NOMO-1 (cell line): ENCODE data around the gene AKT1.
A peak's percentile ranks its signal among the peaks of the same experiment; 100 is the strongest.
"Not testable (repeated sequence)": the region's sequence is repeated elsewhere in the genome, so short reads cannot be mapped to it uniquely, and the experiment has no call there.

Experiments used
- DNase-seq, 2 experiments: peaks; one replicate each; lab custom pipeline; 2025; ENCODE audit not compliant: unreplicated experiment in 2 of 2; lab: John Stamatoyannopoulos, UW

The AKT1 gene

GRCh38 chr14:104741803-104742251 lies 53.7 kb downstream of the AKT1 start:
- no peak for DNase-seq

- DNase-seq = no peak
These were observed 54.3 kb downstream of the AKT1 start for GRCh38 chr14:104741108-104741802.

- no peak for DNase-seq
These were observed 55.7 kb downstream of the AKT1 start for GRCh38 chr14:104739546-104740516.

- no peak for DNase-seq
These were observed 56.5 kb downstream of the AKT1 start for GRCh38 chr14:104739026-104739425.

GRCh38 chr14:104738375-104739019 lies 57.1 kb downstream of the AKT1 start:
- no peak for DNase-seq

- peak; percentile 12 to 16 for DNase-seq
These were observed 59.5 kb downstream of the AKT1 start for GRCh38 chr14:104735830-104736642.

GRCh38 chr14:104734991-104735779 lies 60.4 kb downstream of the AKT1 start:
- DNase-seq = no peak

GRCh38 chr14:104734601-104734990 lies 61.0 kb downstream of the AKT1 start:
- DNase-seq = no peak

- DNase-seq = no peak
These were observed 61.4 kb downstream of the AKT1 start for GRCh38 chr14:104734051-104734587.

GRCh38 chr14:104732931-104733681 lies 62.4 kb downstream of the AKT1 start:
- no peak for DNase-seq

- DNase-seq = no peak
These were observed 63.2 kb downstream of the AKT1 start for GRCh38 chr14:104732355-104732804.

- DNase-seq = no peak
These were observed 63.9 kb downstream of the AKT1 start for GRCh38 chr14:104731320-104732294.

GRCh38 chr14:104730487-104730886 lies 65.1 kb downstream of the AKT1 start:
- no peak for DNase-seq

GRCh38 chr14:104729835-104730181 lies 65.7 kb downstream of the AKT1 start:
- no peak for DNase-seq

GRCh38 chr14:104729176-104729834 lies 66.2 kb downstream of the AKT1 start:
- not testable (repeated sequence) for DNase-seq

GRCh38 chr14:104728631-104729030 lies 66.9 kb downstream of the AKT1 start:
- DNase-seq = no peak
